ENCODE results near the gene KDM1A.

- no peak for TF ChIP-seq POLR2A (IDR thresholded peaks at IDR 0.05)
- no peak for TF ChIP-seq CTCF (IDR thresholded peaks at IDR 0.05)
These were observed 49.2 kb upstream of the KDM1A start for GRCh38 chr1:22970096-22970495.
